Measurements from ENCODE around the gene MAPK8IP3. TPM values are rescaled to one million over a fixed set of nuclear protein-coding genes. Genes with fewer than 3 reads are reported as not detected.

MAPK8IP3 gene
- total and polyA plus RNA-seq, 9 of the 15 experiments (the other 6 are each of a cell fraction or from before 2014, with no cell fraction given): 0.17 to 58.7 (median 16.7) TPM

DNA sequence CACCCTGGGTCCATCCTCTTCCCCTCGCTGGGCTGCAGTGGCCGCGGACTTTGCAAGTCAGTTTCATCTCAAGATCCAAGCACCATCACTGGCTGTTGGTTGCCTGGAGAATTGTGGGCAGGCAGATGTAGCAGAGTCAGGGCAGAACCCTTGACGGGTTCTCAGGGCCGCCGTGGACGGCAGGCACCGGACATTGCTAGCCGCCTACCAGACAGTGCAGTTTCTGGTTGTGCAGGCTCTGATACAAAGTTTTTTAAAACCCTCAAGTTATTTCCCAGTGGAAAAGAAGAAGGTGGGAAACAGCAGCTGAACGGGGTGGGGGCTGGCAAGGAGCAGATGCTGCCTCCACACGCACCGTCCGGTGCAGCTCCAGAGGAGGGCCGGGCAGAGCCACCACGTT lies 3.4 kb downstream of the MAPK8IP3 start (continued):
- TF ChIP-seq GTF3C2 (IDR thresholded peaks at IDR 0.05; ENCODE audit: borderline replicate concordance, extremely low read depth, insufficient read length) (no peak), PYGO2 (tag; IDR thresholded peaks at IDR 0.05) (no peak), ATF6 (CRISPR knock-in tag; IDR thresholded peaks at IDR 0.05) (no peak), RFX5 (IDR thresholded peaks at IDR 0.05; ENCODE audit: low read depth, low read length) (no peak), RBM34 (IDR thresholded peaks at IDR 0.05; ENCODE audit: borderline replicate concordance, insufficient read depth, low read length) (no peak), NFE2L1 (tag; IDR thresholded peaks at IDR 0.05; ENCODE audit: borderline replicate concordance, low read depth) (no peak), BMI1 (IDR thresholded peaks at IDR 0.05; ENCODE audit: low read length) (no peak), ZNF175 (CRISPR knock-in tag; IDR thresholded peaks at IDR 0.05; ENCODE audit: low read depth) (no peak), GATAD2B (IDR thresholded peaks at IDR 0.05; ENCODE audit: borderline replicate concordance) (no peak)
- TF ChIP-seq, protein P1, sequence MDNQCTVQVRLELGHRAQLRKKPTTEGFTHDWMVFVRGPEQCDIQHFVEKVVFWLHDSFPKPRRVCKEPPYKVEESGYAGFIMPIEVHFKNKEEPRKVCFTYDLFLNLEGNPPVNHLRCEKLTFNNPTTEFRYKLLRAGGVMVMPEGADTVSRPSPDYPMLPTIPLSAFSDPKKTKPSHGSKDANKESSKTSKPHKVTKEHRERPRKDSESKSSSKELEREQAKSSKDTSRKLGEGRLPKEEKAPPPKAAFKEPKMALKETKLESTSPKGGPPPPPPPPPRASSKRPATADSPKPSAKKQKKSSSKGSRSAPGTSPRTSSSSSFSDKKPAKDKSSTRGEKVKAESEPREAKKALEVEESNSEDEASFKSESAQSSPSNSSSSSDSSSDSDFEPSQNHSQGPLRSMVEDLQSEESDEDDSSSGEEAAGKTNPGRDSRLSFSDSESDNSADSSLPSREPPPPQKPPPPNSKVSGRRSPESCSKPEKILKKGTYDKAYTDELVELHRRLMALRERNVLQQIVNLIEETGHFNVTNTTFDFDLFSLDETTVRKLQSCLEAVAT (IDR thresholded peaks at IDR 0.05): no peak
